HCT116 (cell line): ENCODE measurements around the gene GNPTAB. TPM values are rescaled to one million over a fixed set of nuclear protein-coding genes. Genes with fewer than 3 reads are reported as not detected.
"Not testable (repeated sequence)": the region's sequence is repeated elsewhere in the genome, so short reads cannot be mapped to it uniquely, and the experiment has no call there.

Experiments
- ATAC-seq: fragments of 200-7000 bp; cut with Tn5 transposase; 2 replicates; pipeline ENCODE4 v1.9.1; 2020; ENCODE audit warnings: mild to moderate bottlenecking, moderate library complexity
- BruUV-seq: library from RNA; stranded (reverse); fragments of 400-500 nt; replicated peaks from 2 replicates; lab custom pipeline; 2021; lab: Mats Ljungman, UMichigan
- CTCF ChIA-PET: fragments of 300-600 bp; sonication (Branson Sonifier 250); formaldehyde crosslinking; loops from one replicate; lab custom pipeline; 2021; ENCODE audit warnings: antibody characterized with exemption; lab: Charles Lee
- POLR2A ChIA-PET: fragments of 300-600, 350-600 bp; sonication (Branson Sonifier 250); formaldehyde crosslinking; loops from one replicate; lab custom pipeline; 2021; ENCODE audit warnings: antibody characterized with exemption; lab: Charles Lee
- RAD21 ChIA-PET, 2 experiments: fragments of 300-600 bp; sonication (Branson Sonifier 250); formaldehyde crosslinking; loops; one replicate each; lab custom pipeline; 2023; ENCODE audit warnings: low total read pairs in 2 of 2; ENCODE audit not compliant: uncharacterized antibody in 2 of 2, unreplicated experiment in 2 of 2, low non-redundant PET in 1 of 2; lab: Charles Lee
- DNase-seq: peaks from one replicate; pipeline ENCODE4 v3.0.0-alpha.2; 2010; ENCODE audit warnings: low read depth, low spot score
- H2AFZ ChIP-seq: fragments of 200-600 bp; shearing (Covaris generic), sonication (generic); 2 replicates; pipeline ENCODE4 v1.6.1; 2017; ENCODE audit warnings: low read depth, mixed run types, mixed read lengths, antibody characterized with exemption, low read length; ENCODE audit not compliant: poor library complexity, severe bottlenecking
- H3K27ac ChIP-seq: 2 replicates; pipeline ENCODE4 v1.5.1; 2012; ENCODE audit warnings: low read depth, low read length
- H3K27me3 ChIP-seq: fragments of 200-600 bp; sonication (generic); 2 replicates; pipeline ENCODE4 v1.6.1; 2016; ENCODE audit warnings: mixed run types, low read length, mixed read lengths; ENCODE audit not compliant: insufficient read depth
- H3K36me3 ChIP-seq, 2 experiments: fragments of 200-500 bp in 1 of 2; fragments of 200-600 bp in 1 of 2; sonication (Bioruptor generic) in 1 of 2; sonication (generic) in 1 of 2; 2 replicates each; pipeline versions ENCODE4 v1.5.1 to v1.6.1; 2014 to 2016; ENCODE audit warnings: low read length in 2 of 2, inconsistent platforms in 1 of 2, mixed read lengths in 1 of 2, mixed run types in 1 of 2; ENCODE audit not compliant: insufficient read depth in 2 of 2, control insufficient read depth in 1 of 2
- H3K4me1 ChIP-seq, 2 experiments: fragments of 200-600 bp in 1 of 2; sonication (generic) in 1 of 2; 2 replicates each; pipeline versions ENCODE4 v1.5.1 to v1.6.1; 2012 to 2017; ENCODE audit warnings: low read length in 2 of 2, inconsistent platforms in 1 of 2, mild to moderate bottlenecking in 1 of 2, mixed read lengths in 1 of 2, mixed run types in 1 of 2, moderate library complexity in 1 of 2; ENCODE audit not compliant: insufficient read depth in 2 of 2, control insufficient read depth in 1 of 2
- H3K4me2 ChIP-seq: fragments of 200-600 bp; sonication (generic); 2 replicates; pipeline ENCODE4 v1.6.1; 2017; ENCODE audit warnings: mixed run types, low read length, mixed read lengths
- H3K4me3 ChIP-seq, 2 experiments: fragments of 200-600 bp in 1 of 2; sonication (generic) in 1 of 2; replicated peaks in 1 of 2; 2 replicates each; pipeline ENCODE4 v1.5.1; 2011 to 2016; ENCODE audit warnings: low read length in 2 of 2, control low read depth in 1 of 2, low read depth in 1 of 2, mild to moderate bottlenecking in 1 of 2, mixed read lengths in 1 of 2, mixed run types in 1 of 2
- H3K79me2 ChIP-seq: fragments of 200-600 bp; sonication (generic); 2 replicates; pipeline ENCODE4 v1.6.1; 2017; ENCODE audit warnings: mild to moderate bottlenecking, mixed run types, low read length, moderate library complexity, mixed read lengths; ENCODE audit not compliant: insufficient read depth
- H3K9ac ChIP-seq: fragments of 200-600 bp; sonication (generic); 2 replicates; pipeline ENCODE4 v1.6.1; 2016; ENCODE audit warnings: low read length, mixed read lengths
- H3K9me2 ChIP-seq: fragments of 200-600 bp; sonication (generic), shearing (Covaris generic); 2 replicates; pipeline ENCODE4 v1.6.1; 2017; ENCODE audit warnings: mixed run types, mild to moderate bottlenecking, moderate library complexity; ENCODE audit not compliant: insufficient read depth
- H3K9me3 ChIP-seq, 2 experiments: fragments of 200-500 bp in 1 of 2; fragments of 200-600 bp in 1 of 2; sonication (Bioruptor generic) in 1 of 2; sonication (generic) in 1 of 2; 2 replicates each; pipeline ENCODE4 v1.6.1; 2014 to 2017; ENCODE audit warnings: low read length in 2 of 2, mixed read lengths in 2 of 2, inconsistent platforms in 1 of 2, low read depth in 1 of 2, mild to moderate bottlenecking in 1 of 2, mixed run types in 1 of 2, moderate library complexity in 1 of 2; ENCODE audit not compliant: control insufficient read depth in 1 of 2, insufficient read depth in 1 of 2
- H4K20me1 ChIP-seq: fragments of 200-600 bp; sonication (generic), shearing (Covaris generic); 2 replicates; pipeline ENCODE4 v1.6.1; 2017; ENCODE audit warnings: mixed run types, mild to moderate bottlenecking, moderate library complexity; ENCODE audit not compliant: insufficient read depth
- CBX3 ChIP-seq: IDR thresholded peaks from 2 replicates; pipeline ENCODE4 v1.6.1; 2012; ENCODE audit warnings: low read depth
- EGR1 ChIP-seq: IDR thresholded peaks from 2 replicates; pipeline ENCODE4 v1.6.1; 2012; ENCODE audit warnings: low read depth
- FOSL1 ChIP-seq: IDR thresholded peaks from 2 replicates; pipeline ENCODE4 v1.6.1; 2012; ENCODE audit warnings: low read depth
- POLR2AphosphoS5 ChIP-seq: IDR thresholded peaks from 2 replicates; pipeline ENCODE4 v1.6.1; 2011; ENCODE audit warnings: mild to moderate bottlenecking, low read depth, low read length, moderate library complexity
- RAD21 ChIP-seq: IDR thresholded peaks from 2 replicates; pipeline ENCODE4 v1.6.1; 2012; ENCODE audit warnings: low read depth, mild to moderate bottlenecking
- SP1 ChIP-seq: IDR thresholded peaks from 2 replicates; pipeline ENCODE4 v1.6.1; 2012; ENCODE audit warnings: low read depth
- TCF7L2 ChIP-seq: IDR thresholded peaks from 2 replicates; pipeline ENCODE4 v1.7.0; 2011; ENCODE audit warnings: borderline replicate concordance, inconsistent platforms; ENCODE audit not compliant: insufficient read depth, insufficient read length; ENCODE audit errors: extremely low read depth
- YY1 ChIP-seq: IDR thresholded peaks from 2 replicates; pipeline ENCODE4 v1.6.1; 2011; ENCODE audit warnings: low read length, low read depth, moderate library complexity, mild to moderate bottlenecking; ENCODE audit not compliant: insufficient replicate concordance; ENCODE audit errors: extremely low read depth
- ZFX ChIP-seq: fragments of 450-650 bp; IDR thresholded peaks from 2 replicates; pipeline ENCODE4 v1.6.1; 2017
- ZNF274 ChIP-seq: fragments of 200-500 bp; sonication (Bioruptor generic); IDR thresholded peaks from 2 replicates; pipeline ENCODE4 v1.6.1; 2014; ENCODE audit warnings: mild to moderate bottlenecking, low read depth, low read length, inconsistent platforms
- intact Hi-C: fragments of 100-400 bp; cut with micrococcal nuclease; formaldehyde crosslinking; loops from 2 replicates; pipeline ENCODE4 v1.10.0; 2022
- total RNA-seq: library from RNA; stranded (reverse); gene quantifications from one replicate; pipeline ENCODE4 v1.2.1, GENCODE V29; 2021; ENCODE audit not compliant: unreplicated experiment
- TF ChIP-seq, protein P1 (sequence below): IDR thresholded peaks from 2 replicates; pipeline ENCODE4 v1.6.1; 2012; ENCODE audit warnings: low read depth

The GNPTAB gene
- total RNA-seq, 1 experiment from 2014 or later, result 41.4 TPM

DNA sequence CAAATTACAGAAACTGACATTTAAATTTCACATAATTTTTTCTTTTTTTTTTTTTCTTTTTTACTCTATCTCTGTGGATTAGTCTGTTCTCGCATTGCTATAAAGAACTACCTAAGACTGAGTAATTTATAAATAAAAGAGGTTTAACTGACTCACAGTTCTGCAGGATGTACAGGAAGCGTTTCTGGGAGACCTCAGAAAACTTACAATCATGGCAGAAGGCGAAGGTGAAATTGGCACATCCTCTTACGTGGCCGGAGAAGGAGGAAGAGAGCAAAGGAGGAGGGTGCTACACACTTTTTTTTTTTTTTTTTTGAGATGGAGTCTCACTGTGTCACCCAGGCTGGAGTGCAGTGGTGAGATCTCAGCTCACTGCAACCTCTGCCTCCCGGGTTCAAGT is 19.4 kb downstream of the GNPTAB start:
- RAD21 ChIA-PET, H3K27ac ChIP-seq, intact Hi-C loops, POLR2A ChIA-PET, H3K9me3 ChIP-seq, CTCF ChIA-PET, H3K4me3 ChIP-seq, DNase-seq, BruUV-seq, ATAC-seq, H4K20me1 ChIP-seq, H3K4me2 ChIP-seq, H2AFZ ChIP-seq, H3K36me3 ChIP-seq, H3K9ac ChIP-seq, H3K4me1 ChIP-seq, H3K9me2 ChIP-seq, H3K27me3 ChIP-seq: not testable (repeated sequence)
- peaks cover 14% of the 10 kb centered on the region for H3K79me2 ChIP-seq

DNA sequence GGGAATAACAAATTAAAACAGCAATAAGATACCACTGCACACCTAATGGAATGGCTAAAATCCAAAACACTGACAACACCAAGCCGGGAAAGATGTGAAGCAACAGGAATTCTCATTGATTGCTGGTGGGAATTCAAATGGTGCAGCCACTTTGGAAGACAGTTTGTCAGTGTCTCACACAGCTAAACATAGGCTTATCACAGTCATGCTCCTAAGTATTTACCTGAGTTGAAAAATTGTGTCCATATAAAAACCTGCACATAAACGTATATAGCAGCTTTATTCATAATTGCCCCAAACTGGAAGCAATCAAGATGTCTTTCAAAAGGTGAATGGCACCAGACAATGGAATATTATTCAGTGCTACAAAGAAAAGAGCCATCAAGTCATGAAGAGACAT is 21.6 kb downstream of the GNPTAB start:
- peaks cover 13% of the 10 kb centered on the region for H3K79me2 ChIP-seq
- no peak overlapping the region for H3K9ac ChIP-seq
- no peak overlapping the region for H2AFZ ChIP-seq
- no peaks in the 10 kb centered on the region for H3K27me3 ChIP-seq
- intact Hi-C loops, result no loop called here
- DNase-seq (no peak), ATAC-seq (no peak)
- no TSS peak for BruUV-seq
- ChIA-PET RAD21 (no interaction called here), POLR2A (no interaction called here), CTCF (no interaction called here)
- H3K9me2 ChIP-seq, result no peaks in the 10 kb centered on the region
- H3K27ac ChIP-seq, result no peak overlapping the region
- no peak overlapping the region for H3K4me2 ChIP-seq
- no peaks in the 10 kb centered on the region for H4K20me1 ChIP-seq
- H3K4me1 ChIP-seq, result no peaks in the 10 kb centered on the region
- no peak overlapping the region for H3K4me3 ChIP-seq
- H3K9me3 ChIP-seq, result no peaks in the 10 kb centered on the region
- no peaks in the 10 kb centered on the region for H3K36me3 ChIP-seq
- TF ChIP-seq TCF7L2 (no peak), ZNF274 (no peak)

DNA sequence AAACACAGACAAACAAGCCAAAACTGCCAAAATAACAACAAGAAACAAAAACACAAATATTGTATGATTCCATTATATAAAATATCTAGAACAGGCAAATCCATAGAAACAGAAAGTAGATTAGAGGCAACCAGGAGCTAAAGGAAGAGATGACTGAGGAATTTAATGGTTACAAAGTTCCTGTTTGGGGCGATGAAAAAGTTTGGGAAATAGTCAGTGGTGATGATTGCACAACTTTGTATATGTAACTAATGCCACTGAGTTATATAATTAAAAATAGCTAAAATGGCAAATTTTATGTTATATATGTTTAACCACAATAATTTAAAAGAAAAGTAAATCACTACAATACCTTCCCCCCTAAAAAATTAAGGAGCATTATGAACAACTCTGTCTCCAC is 24.5 kb downstream of the GNPTAB start:
- Histone ChIP-seq H3K4me3 (no peak overlapping the region), H3K27ac (no peak overlapping the region), H3K27me3 (no peaks in the 10 kb centered on the region), H3K4me1 (no peaks in the 10 kb centered on the region), H3K36me3 (no peaks in the 10 kb centered on the region), H4K20me1 (no peaks in the 10 kb centered on the region), H2AFZ (no peak overlapping the region), H3K4me2 (no peak overlapping the region), H3K9me3 (no peaks in the 10 kb centered on the region), H3K9ac (no peak overlapping the region), H3K9me2 (no peaks in the 10 kb centered on the region), H3K79me2 (peaks cover 13% of the 10 kb centered on the region)
- ATAC-seq (no peak), DNase-seq (no peak)
- ChIA-PET CTCF (interaction anchor here (1.3 kb wide), 1 partner anchor 25 kb away, joined by 3 read pairs; no protein-coding TSS in a partner anchor), POLR2A (no interaction called here), RAD21 (no interaction called here)
- TF ChIP-seq CBX3 (no peak), ZFX (no peak), RAD21 (no peak), POLR2AphosphoS5 (no peak), FOSL1 (no peak), EGR1 (no peak), SP1 (no peak), YY1 (no peak)
- TF ChIP-seq, protein P1, sequence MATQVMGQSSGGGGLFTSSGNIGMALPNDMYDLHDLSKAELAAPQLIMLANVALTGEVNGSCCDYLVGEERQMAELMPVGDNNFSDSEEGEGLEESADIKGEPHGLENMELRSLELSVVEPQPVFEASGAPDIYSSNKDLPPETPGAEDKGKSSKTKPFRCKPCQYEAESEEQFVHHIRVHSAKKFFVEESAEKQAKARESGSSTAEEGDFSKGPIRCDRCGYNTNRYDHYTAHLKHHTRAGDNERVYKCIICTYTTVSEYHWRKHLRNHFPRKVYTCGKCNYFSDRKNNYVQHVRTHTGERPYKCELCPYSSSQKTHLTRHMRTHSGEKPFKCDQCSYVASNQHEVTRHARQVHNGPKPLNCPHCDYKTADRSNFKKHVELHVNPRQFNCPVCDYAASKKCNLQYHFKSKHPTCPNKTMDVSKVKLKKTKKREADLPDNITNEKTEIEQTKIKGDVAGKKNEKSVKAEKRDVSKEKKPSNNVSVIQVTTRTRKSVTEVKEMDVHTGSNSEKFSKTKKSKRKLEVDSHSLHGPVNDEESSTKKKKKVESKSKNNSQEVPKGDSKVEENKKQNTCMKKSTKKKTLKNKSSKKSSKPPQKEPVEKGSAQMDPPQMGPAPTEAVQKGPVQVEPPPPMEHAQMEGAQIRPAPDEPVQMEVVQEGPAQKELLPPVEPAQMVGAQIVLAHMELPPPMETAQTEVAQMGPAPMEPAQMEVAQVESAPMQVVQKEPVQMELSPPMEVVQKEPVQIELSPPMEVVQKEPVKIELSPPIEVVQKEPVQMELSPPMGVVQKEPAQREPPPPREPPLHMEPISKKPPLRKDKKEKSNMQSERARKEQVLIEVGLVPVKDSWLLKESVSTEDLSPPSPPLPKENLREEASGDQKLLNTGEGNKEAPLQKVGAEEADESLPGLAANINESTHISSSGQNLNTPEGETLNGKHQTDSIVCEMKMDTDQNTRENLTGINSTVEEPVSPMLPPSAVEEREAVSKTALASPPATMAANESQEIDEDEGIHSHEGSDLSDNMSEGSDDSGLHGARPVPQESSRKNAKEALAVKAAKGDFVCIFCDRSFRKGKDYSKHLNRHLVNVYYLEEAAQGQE, result no peak
- intact Hi-C loops, result no loop called here
- no TSS peak for BruUV-seq
